Astrocyte (in vitro differentiated cells and primary cell): ENCODE measurements around the gene FOXC2. TPM values are rescaled to one million over a fixed set of nuclear protein-coding genes. Genes with fewer than 3 reads are reported as not detected.

Experiments
- DNase-seq: peaks from one replicate; pipeline ENCODE4 v3.0.0-alpha.2; 2010; ENCODE audit warnings: low read depth
- FAIRE-seq: peaks from 2 replicates; lab custom pipeline; 2011; peaks lifted over from hg19 to GRCh38; lab: Jason Lieb, UNC
- H2AFZ ChIP-seq: 2 replicates; pipeline ENCODE4 v1.6.0; 2012; ENCODE audit warnings: low read depth, low read length, inconsistent platforms
- H3K27ac ChIP-seq: 2 replicates; pipeline ENCODE4 v1.5.1; 2011; ENCODE audit warnings: low read depth, low read length, inconsistent platforms
- H3K27me3 ChIP-seq: 2 replicates; pipeline ENCODE4 v1.6.0; 2011; ENCODE audit warnings: low read length, inconsistent platforms; ENCODE audit not compliant: insufficient read depth
- H3K36me3 ChIP-seq: 2 replicates; pipeline ENCODE4 v1.5.1; 2011; ENCODE audit warnings: low read length, inconsistent platforms; ENCODE audit not compliant: insufficient read depth
- H3K4me1 ChIP-seq: 2 replicates; pipeline ENCODE4 v1.5.1; 2011; ENCODE audit warnings: low read length, inconsistent platforms; ENCODE audit not compliant: insufficient read depth
- H3K4me2 ChIP-seq: 2 replicates; pipeline ENCODE4 v1.6.0; 2012; ENCODE audit warnings: low read length, inconsistent platforms
- H3K4me3 ChIP-seq: 2 replicates; pipeline ENCODE4 v1.5.1; 2011; ENCODE audit warnings: low read depth, mild to moderate bottlenecking, low read length, inconsistent platforms; ENCODE audit not compliant: insufficient read depth
- H3K79me2 ChIP-seq: 2 replicates; pipeline ENCODE4 v1.6.0; 2012; ENCODE audit warnings: mild to moderate bottlenecking, low read length, inconsistent platforms; ENCODE audit not compliant: insufficient read depth
- H3K9ac ChIP-seq: 2 replicates; pipeline ENCODE4 v1.6.0; 2012; ENCODE audit warnings: mild to moderate bottlenecking, low read length, inconsistent platforms
- H3K9me3 ChIP-seq: 2 replicates; pipeline ENCODE4 v1.5.1; 2012; ENCODE audit warnings: low read depth, mild to moderate bottlenecking, low read length, inconsistent platforms; ENCODE audit not compliant: insufficient read depth
- H4K20me1 ChIP-seq: 2 replicates; pipeline ENCODE4 v1.6.0; 2012; ENCODE audit warnings: low read length, inconsistent platforms; ENCODE audit not compliant: insufficient read depth
- H3K27ac Mint-ChIP-seq: one replicate; pipeline ENCODE4 v1.8.0; 2021; ENCODE audit warnings: mild to moderate bottlenecking, mixed read lengths; ENCODE audit not compliant: unreplicated experiment
- H3K27me3 Mint-ChIP-seq: one replicate; pipeline ENCODE4 v1.8.0; 2021; ENCODE audit warnings: low read depth, mixed read lengths; ENCODE audit not compliant: unreplicated experiment
- H3K36me3 Mint-ChIP-seq: one replicate; pipeline ENCODE4 v1.8.0; 2021; ENCODE audit warnings: low read depth, mixed read lengths; ENCODE audit not compliant: unreplicated experiment
- H3K4me1 Mint-ChIP-seq: one replicate; pipeline ENCODE4 v1.8.0; 2021; ENCODE audit warnings: low read depth, mixed read lengths; ENCODE audit not compliant: unreplicated experiment
- H3K4me3 Mint-ChIP-seq: one replicate; pipeline ENCODE4 v1.8.0; 2021; ENCODE audit warnings: mild to moderate bottlenecking, moderate library complexity, mixed read lengths; ENCODE audit not compliant: unreplicated experiment
- H3K9me3 Mint-ChIP-seq: one replicate; pipeline ENCODE4 v1.8.0; 2021; ENCODE audit warnings: mild to moderate bottlenecking, mixed read lengths; ENCODE audit not compliant: unreplicated experiment
- EZH2 ChIP-seq: IDR thresholded peaks from 2 replicates; pipeline ENCODE4 v1.6.1; 2012; ENCODE audit warnings: mild to moderate bottlenecking, low read length, inconsistent platforms; ENCODE audit not compliant: insufficient read depth
- total RNA-seq: library from RNA; stranded (reverse); gene quantifications from 2 replicates; pipeline ENCODE4 v1.2.1, GENCODE V29; 2021
- TF ChIP-seq, protein P1 (sequence below): IDR thresholded peaks from 2 replicates; pipeline ENCODE4 v1.5.1; 2011; ENCODE audit warnings: low read depth, mild to moderate bottlenecking, inconsistent platforms, low read length, moderate library complexity; ENCODE audit not compliant: insufficient read depth

The FOXC2 gene
- total RNA-seq, 1 donor from 2014 or later, result 15.8 TPM

DNA sequence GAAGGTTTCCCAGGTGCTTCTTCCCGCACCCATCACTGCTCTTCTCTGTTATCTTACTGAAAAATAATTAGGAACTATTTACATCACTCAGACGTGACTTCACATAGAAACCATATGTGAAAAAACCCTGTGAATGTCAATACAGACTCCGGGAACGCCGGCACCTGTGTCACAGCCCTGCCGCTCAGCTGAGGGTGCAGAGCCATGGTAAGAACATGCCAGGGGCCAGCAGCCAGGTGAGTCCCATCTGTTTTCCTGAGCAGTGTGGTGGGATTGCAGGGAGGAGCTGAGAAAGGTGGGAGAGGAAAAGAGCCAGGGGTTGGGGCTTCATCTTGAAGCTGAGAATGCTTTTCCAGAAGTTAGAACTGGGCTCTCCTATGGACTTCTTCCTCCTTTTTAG, 42.6 kb upstream of the FOXC2 start:
- TF ChIP-seq EZH2, result no peak
- TF ChIP-seq, protein P1, sequence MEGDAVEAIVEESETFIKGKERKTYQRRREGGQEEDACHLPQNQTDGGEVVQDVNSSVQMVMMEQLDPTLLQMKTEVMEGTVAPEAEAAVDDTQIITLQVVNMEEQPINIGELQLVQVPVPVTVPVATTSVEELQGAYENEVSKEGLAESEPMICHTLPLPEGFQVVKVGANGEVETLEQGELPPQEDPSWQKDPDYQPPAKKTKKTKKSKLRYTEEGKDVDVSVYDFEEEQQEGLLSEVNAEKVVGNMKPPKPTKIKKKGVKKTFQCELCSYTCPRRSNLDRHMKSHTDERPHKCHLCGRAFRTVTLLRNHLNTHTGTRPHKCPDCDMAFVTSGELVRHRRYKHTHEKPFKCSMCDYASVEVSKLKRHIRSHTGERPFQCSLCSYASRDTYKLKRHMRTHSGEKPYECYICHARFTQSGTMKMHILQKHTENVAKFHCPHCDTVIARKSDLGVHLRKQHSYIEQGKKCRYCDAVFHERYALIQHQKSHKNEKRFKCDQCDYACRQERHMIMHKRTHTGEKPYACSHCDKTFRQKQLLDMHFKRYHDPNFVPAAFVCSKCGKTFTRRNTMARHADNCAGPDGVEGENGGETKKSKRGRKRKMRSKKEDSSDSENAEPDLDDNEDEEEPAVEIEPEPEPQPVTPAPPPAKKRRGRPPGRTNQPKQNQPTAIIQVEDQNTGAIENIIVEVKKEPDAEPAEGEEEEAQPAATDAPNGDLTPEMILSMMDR, result no peak
- Mint-ChIP-seq H3K9me3 (no peaks in the 10 kb centered on the region), H3K4me3 (no peak overlapping the region), H3K27ac (no peak overlapping the region), H3K27me3 (peaks cover 53% of the 10 kb centered on the region), H3K36me3 (no peaks in the 10 kb centered on the region), H3K4me1 (no peaks in the 10 kb centered on the region)
- Histone ChIP-seq H3K79me2 (no peaks in the 10 kb centered on the region), H3K4me1 (no peaks in the 10 kb centered on the region), H3K9ac (no peak overlapping the region), H3K36me3 (no peaks in the 10 kb centered on the region), H3K4me3 (no peak overlapping the region), H3K9me3 (no peaks in the 10 kb centered on the region), H4K20me1 (no peaks in the 10 kb centered on the region), H2AFZ (no peak overlapping the region), H3K27ac (no peak overlapping the region), H3K27me3 (peaks cover 14% of the 10 kb centered on the region), H3K4me2 (no peak overlapping the region)
- DNase-seq (no peak), FAIRE-seq (no peak)

DNA sequence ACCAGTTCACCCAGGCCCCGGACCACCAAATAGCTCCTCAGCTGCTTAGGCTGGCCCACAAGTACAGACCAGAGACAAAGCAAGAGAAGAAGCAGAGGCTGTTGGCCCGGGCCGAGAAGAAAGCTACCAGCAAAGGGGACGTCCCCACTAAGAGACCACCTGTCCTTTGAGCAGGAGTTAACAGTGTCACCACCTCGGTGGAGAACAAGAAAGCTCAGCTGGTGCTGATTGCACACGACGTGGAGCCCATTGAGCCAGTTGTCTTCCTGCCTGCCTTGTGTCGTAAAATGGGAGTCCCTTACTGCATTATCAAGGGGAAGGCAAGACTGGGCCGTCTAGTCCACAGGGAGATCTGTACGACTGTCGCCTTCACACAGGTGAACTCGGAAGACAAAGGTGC, 40.9 kb upstream of the FOXC2 start:
- H3K4me3 ChIP-seq, result no peak overlapping the region
- peaks cover 41% of the 10 kb centered on the region for H3K27me3 Mint-ChIP-seq
- H3K27me3 ChIP-seq, result peaks cover 14% of the 10 kb centered on the region
- TF ChIP-seq, protein P1, result no peak
- no peak for TF ChIP-seq EZH2
- no peak for FAIRE-seq
- H3K27ac ChIP-seq, result no peak overlapping the region
- H3K9me3 ChIP-seq, result no peaks in the 10 kb centered on the region
- no peaks in the 10 kb centered on the region for H3K36me3 ChIP-seq
- no peaks in the 10 kb centered on the region for H3K4me1 Mint-ChIP-seq
- H3K9ac ChIP-seq, result no peak overlapping the region
- no peak for DNase-seq
- no peaks in the 10 kb centered on the region for H3K4me1 ChIP-seq
- no peaks in the 10 kb centered on the region for H3K79me2 ChIP-seq
- no peak overlapping the region for H3K27ac Mint-ChIP-seq
- no peaks in the 10 kb centered on the region for H4K20me1 ChIP-seq
- no peaks in the 10 kb centered on the region for H3K9me3 Mint-ChIP-seq
- H3K4me3 Mint-ChIP-seq, result no peak overlapping the region
- H3K36me3 Mint-ChIP-seq, result no peaks in the 10 kb centered on the region
- no peak overlapping the region for H2AFZ ChIP-seq
- H3K4me2 ChIP-seq, result no peak overlapping the region

DNA sequence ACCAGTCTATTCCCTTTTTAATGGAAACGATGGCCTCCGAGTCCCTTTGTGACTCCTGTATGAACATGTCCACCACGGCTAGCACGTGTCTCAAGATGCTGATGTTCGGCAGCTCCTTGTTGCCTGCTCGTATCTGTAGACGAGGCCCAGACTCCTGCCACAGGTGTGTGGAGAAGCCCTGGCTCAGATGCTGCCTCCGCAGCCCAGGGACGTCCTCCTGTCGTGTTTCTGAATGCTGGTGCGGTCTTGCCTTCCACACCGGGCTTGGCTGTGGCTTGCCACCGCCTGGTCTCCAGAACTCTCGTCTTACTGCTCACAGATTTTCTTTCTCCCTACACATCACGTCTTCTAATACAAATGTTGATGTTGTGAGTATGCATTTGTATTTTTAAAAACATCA, 39.3 kb upstream of the FOXC2 start:
- Histone ChIP-seq H3K9me3 (no peaks in the 10 kb centered on the region), H2AFZ (no peak overlapping the region), H3K4me1 (no peaks in the 10 kb centered on the region), H3K27ac (no peak overlapping the region), H3K36me3 (no peaks in the 10 kb centered on the region), H4K20me1 (no peaks in the 10 kb centered on the region), H3K4me3 (no peak overlapping the region), H3K27me3 (peaks cover 6% of the 10 kb centered on the region), H3K4me2 (no peak overlapping the region), H3K9ac (no peak overlapping the region), H3K79me2 (no peaks in the 10 kb centered on the region)
- no peak for TF ChIP-seq EZH2
- TF ChIP-seq, protein P1, result no peak
- DNase-seq (no peak), FAIRE-seq (no peak)
- no peaks in the 10 kb centered on the region for H3K4me1 Mint-ChIP-seq
- H3K27me3 Mint-ChIP-seq, result peaks cover 28% of the 10 kb centered on the region
- peaks cover 3% of the 10 kb centered on the region for H3K36me3 Mint-ChIP-seq
- H3K4me3 Mint-ChIP-seq, result no peak overlapping the region
- H3K27ac Mint-ChIP-seq, result no peak overlapping the region
- H3K9me3 Mint-ChIP-seq, result no peaks in the 10 kb centered on the region
